GM12801 (cell line): Measurements from ENCODE around the gene MOV10.

Experiments used
- TF ChIP-seq, protein P1 (sequence below): IDR thresholded peaks from one replicate; pipeline ENCODE4 v1.5.1; 2011; ENCODE audit warnings: control low read depth; ENCODE audit not compliant: insufficient read length; ENCODE audit errors: extremely low read depth

MOV10 gene

GRCh38 chr1:112634367-112634766, 40.1 kb upstream of the MOV10 start:
- TF ChIP-seq, protein P1, sequence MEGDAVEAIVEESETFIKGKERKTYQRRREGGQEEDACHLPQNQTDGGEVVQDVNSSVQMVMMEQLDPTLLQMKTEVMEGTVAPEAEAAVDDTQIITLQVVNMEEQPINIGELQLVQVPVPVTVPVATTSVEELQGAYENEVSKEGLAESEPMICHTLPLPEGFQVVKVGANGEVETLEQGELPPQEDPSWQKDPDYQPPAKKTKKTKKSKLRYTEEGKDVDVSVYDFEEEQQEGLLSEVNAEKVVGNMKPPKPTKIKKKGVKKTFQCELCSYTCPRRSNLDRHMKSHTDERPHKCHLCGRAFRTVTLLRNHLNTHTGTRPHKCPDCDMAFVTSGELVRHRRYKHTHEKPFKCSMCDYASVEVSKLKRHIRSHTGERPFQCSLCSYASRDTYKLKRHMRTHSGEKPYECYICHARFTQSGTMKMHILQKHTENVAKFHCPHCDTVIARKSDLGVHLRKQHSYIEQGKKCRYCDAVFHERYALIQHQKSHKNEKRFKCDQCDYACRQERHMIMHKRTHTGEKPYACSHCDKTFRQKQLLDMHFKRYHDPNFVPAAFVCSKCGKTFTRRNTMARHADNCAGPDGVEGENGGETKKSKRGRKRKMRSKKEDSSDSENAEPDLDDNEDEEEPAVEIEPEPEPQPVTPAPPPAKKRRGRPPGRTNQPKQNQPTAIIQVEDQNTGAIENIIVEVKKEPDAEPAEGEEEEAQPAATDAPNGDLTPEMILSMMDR: no peak

DNA sequence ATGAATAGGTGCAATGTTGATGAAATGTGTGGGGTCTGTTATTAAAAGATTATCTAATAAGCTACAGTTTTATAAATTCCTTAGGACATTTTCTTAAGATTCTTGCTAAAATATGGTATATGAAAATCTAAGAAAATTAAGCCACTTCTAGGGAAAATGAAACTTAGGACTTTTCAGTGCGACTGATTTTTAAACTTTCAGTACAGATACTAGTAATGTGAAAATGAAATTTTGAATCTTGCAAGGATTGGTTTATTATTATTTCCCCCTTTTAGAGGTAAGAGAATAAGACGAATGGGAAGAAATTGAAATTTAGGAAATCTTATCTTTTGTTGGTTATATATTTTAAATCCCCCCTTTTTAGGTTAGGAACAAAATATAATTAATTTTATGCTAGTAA, 38.4 kb upstream of the MOV10 start:
- TF ChIP-seq, protein P1: no peak

GRCh38 chr1:112636597-112637253, 37.7 kb upstream of the MOV10 start:
- TF ChIP-seq, protein P1: no peak

GRCh38 chr1:112637254-112638109, 37.0 kb upstream of the MOV10 start:
- TF ChIP-seq, protein P1: no peak

GRCh38 chr1:112638110-112638428, 36.4 kb upstream of the MOV10 start:
- TF ChIP-seq, protein P1: no peak

DNA sequence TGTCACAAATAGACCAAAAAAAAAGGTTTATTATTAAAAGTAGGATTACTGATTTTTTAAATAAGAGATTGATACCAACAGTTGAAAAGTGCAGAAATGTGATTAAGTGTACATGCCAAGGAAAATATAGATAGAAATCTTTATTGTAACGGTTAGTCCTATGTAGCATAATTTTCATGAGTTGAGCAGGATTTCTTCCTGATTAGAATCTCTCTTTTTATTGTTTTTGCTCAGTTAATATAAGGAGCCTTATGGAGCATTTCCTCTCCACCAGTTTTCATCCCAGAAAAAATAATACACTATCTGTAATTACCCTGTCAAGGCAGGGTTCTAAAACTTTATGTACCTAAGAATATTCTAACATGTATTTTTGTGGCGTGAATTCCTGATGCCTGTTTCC, 31.4 kb upstream of the MOV10 start:
- TF ChIP-seq, protein P1: no peak

DNA sequence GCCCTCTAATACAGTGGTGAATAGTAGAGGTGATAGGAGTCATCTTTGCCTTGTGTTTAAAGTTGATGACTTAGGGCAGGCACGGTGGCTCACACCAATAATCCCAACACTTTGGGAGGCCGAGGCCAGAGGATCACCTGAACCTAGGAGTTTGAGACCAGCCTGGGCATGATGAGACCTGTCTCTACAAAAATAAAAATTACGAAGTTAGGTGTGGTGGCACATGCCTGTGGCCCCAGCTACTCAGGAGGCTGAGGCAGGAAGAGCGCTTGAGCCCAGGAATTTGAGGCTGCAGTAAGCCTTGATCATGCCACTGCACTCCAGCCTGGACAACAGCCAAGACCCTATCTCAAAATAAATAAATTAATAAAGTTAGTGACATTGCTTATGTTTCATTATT, 28.2 kb upstream of the MOV10 start:
- TF ChIP-seq, protein P1: no peak
